Neutrophil (primary cell): ENCODE data around the gene GOLGB1.
A peak's percentile ranks its signal among the peaks of the same experiment; 100 is the strongest.
"Not testable (repeated sequence)": the region's sequence is repeated elsewhere in the genome, so short reads cannot be mapped to it uniquely, and the experiment has no call there.

Source experiments
- H3K27ac ChIP-seq: fragments of 200-600 bp; sonication (generic); 2 replicates; pipeline ENCODE4 v1.5.1; 2016; ENCODE audit warnings: mild to moderate bottlenecking, moderate library complexity
- H3K27me3 ChIP-seq: fragments of 200-600 bp; sonication (generic); 2 replicates; pipeline ENCODE4 v1.6.0; 2016; ENCODE audit warnings: mild to moderate bottlenecking
- H3K36me3 ChIP-seq: fragments of 200-600 bp; sonication (generic); 2 replicates; pipeline ENCODE4 v1.5.1; 2017
- H3K4me1 ChIP-seq, 2 experiments: fragments of 200-600 bp in 1 of 2; sonication (generic) in 1 of 2; 1 replicate in 1 of 2; 2 replicates in 1 of 2; pipeline versions ENCODE4 v1.5.1 to v1.6.1; 2013 to 2016; ENCODE audit warnings: low read depth in 1 of 2, low read length in 1 of 2, mild to moderate bottlenecking in 1 of 2, moderate library complexity in 1 of 2; ENCODE audit not compliant: control insufficient read depth in 1 of 2, insufficient read depth in 1 of 2
- H3K4me3 ChIP-seq, 2 experiments: fragments of 200-600 bp in 1 of 2; sonication (generic) in 1 of 2; 1 replicate in 1 of 2; 2 replicates in 1 of 2; pipeline ENCODE4 v1.5.1; 2013 to 2016; ENCODE audit warnings: low read depth in 1 of 2, low read length in 1 of 2, mild to moderate bottlenecking in 1 of 2, moderate library complexity in 1 of 2
- H3K9me3 ChIP-seq: fragments of 200-600 bp; sonication (generic); 2 replicates; pipeline ENCODE4 v1.5.1; 2016
- TF ChIP-seq, protein P1 (sequence below): fragments of 200-600 bp; sonication (generic); IDR thresholded peaks from 2 replicates; pipeline ENCODE4 v1.5.1; 2016; ENCODE audit warnings: antibody characterized with exemption

GOLGB1 gene

GRCh38 chr3:121696186-121696585, 53.4 kb downstream of the GOLGB1 start:
- TF ChIP-seq, protein P1, sequence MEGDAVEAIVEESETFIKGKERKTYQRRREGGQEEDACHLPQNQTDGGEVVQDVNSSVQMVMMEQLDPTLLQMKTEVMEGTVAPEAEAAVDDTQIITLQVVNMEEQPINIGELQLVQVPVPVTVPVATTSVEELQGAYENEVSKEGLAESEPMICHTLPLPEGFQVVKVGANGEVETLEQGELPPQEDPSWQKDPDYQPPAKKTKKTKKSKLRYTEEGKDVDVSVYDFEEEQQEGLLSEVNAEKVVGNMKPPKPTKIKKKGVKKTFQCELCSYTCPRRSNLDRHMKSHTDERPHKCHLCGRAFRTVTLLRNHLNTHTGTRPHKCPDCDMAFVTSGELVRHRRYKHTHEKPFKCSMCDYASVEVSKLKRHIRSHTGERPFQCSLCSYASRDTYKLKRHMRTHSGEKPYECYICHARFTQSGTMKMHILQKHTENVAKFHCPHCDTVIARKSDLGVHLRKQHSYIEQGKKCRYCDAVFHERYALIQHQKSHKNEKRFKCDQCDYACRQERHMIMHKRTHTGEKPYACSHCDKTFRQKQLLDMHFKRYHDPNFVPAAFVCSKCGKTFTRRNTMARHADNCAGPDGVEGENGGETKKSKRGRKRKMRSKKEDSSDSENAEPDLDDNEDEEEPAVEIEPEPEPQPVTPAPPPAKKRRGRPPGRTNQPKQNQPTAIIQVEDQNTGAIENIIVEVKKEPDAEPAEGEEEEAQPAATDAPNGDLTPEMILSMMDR, result no peak
- Histone ChIP-seq H3K4me3 (no peak overlapping the region), H3K36me3 (peaks cover 35% of the 10 kb centered on the region), H3K4me1 (no peaks in the 10 kb centered on the region), H3K27me3 (no peaks in the 10 kb centered on the region), H3K9me3 (no peaks in the 10 kb centered on the region), H3K27ac (no peak overlapping the region)

- Histone ChIP-seq H3K4me3 (no peak overlapping the region), H3K27ac (peak overlapping the region; percentile 43), H3K9me3 (no peaks in the 10 kb centered on the region), H3K27me3 (no peaks in the 10 kb centered on the region), H3K4me1 (no peaks in the 10 kb centered on the region), H3K36me3 (peaks cover 15% of the 10 kb centered on the region)
- TF ChIP-seq, protein P1, result no peak
These were observed 57.4 kb downstream of the GOLGB1 start for GRCh38 chr3:121692010-121692699.

DNA sequence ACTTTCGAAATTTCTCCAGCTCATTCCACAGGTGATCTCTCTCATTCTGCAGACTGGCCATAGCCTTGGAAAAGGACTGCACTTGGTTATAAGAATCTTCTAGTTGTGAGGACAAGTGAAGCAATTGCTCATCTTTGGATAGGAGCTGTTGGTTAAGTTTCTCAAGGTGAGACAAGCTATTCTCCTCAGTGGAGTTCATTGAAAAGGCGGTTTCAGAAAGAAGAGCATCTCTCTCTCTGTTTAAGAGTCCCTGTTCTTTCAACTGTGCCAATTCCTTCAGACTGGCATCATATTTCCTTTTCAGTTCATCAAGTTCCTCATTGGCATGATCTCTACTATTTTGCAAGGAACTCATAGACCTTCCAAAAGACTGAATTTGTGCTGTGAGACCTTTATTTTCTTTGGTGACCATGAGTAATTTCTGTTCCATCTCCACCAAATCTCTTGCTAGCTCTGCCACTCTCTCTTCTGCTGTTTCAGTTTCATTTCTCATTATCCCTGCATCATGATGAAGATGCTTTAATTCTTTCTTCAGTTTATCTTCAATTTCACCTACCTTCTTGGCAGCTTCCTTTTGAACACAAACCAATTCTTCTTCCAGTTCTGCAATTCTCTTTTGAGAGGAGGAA, 58.6 kb downstream of the GOLGB1 start:
- Histone ChIP-seq H3K4me1 (no peaks in the 10 kb centered on the region), H3K9me3 (no peaks in the 10 kb centered on the region), H3K27ac (peak overlapping the region; percentile 43), H3K4me3 (no peak overlapping the region), H3K36me3 (peaks cover 15% of the 10 kb centered on the region), H3K27me3 (no peaks in the 10 kb centered on the region)
- TF ChIP-seq, protein P1, result no peak

- peaks cover 15% of the 10 kb centered on the region for H3K36me3 ChIP-seq
- not testable (repeated sequence) for H3K4me1 ChIP-seq
These were observed 60.8 kb downstream of the GOLGB1 start for GRCh38 chr3:121688747-121689146.

GRCh38 chr3:121681792-121682191, 67.7 kb downstream of the GOLGB1 start:
- H3K4me1 ChIP-seq, result no peaks in the 10 kb centered on the region
- peaks cover 31% of the 10 kb centered on the region for H3K36me3 ChIP-seq
- H3K4me3 ChIP-seq, result no peak overlapping the region
- H3K9me3 ChIP-seq, result no peaks in the 10 kb centered on the region
- TF ChIP-seq, protein P1, result no peak
- no peaks in the 10 kb centered on the region for H3K27me3 ChIP-seq
- H3K27ac ChIP-seq, result no peak overlapping the region

More at GRCh38 chr3:121688747-121689146, 60.8 kb downstream of the GOLGB1 start:
- H3K4me3 ChIP-seq, H3K9me3 ChIP-seq, H3K27ac ChIP-seq, H3K27me3 ChIP-seq: not testable (repeated sequence)

DNA sequence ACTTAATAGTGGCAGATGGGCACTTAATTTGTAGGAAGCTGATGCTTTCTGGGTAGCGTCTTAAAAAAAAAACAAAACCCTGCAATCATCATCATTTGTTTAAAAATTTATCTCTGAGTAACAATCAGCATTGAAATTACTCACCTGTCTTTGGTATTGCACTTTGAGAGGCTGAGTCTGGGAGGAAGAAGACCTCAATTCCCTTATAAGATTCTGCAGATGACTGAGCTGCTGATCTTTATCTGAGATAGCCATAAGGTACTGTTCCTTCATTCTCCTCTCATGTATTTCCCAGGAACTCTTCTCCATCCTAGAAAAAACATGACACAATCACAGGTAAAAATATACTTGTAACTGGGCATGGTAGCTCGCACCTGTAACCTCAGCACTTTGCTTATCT, 72.4 kb downstream of the GOLGB1 start:
- Histone ChIP-seq H3K27ac (no peak overlapping the region), H3K27me3 (no peaks in the 10 kb centered on the region), H3K36me3 (peaks cover 49% of the 10 kb centered on the region), H3K4me3 (no peak overlapping the region), H3K9me3 (no peaks in the 10 kb centered on the region), H3K4me1 (no peaks in the 10 kb centered on the region)
- TF ChIP-seq, protein P1, result no peak
